Kidney (tissue), 14 donors: Measurements from ENCODE around the gene KNL1. TPM values are rescaled to one million over a fixed set of nuclear protein-coding genes. Genes with fewer than 3 reads are reported as not detected.

Experiments
- DNase-seq, 5 donors: peaks; one replicate each; pipeline ENCODE4 v3.0.0-alpha.2; 2013 to 2020
- FAIRE-seq: peaks from 2 replicates; lab custom pipeline; 2012; peaks lifted over from hg19 to GRCh38; lab: Jason Lieb, UNC
- H3K27ac ChIP-seq, 2 donors: one replicate each; pipeline ENCODE4 v1.7.0; 2013; ENCODE audit warnings: low read depth in 2 of 2, low read length in 2 of 2, inconsistent platforms in 1 of 2
- H3K27me3 ChIP-seq: one replicate; pipeline ENCODE4 v1.7.1; 2013; ENCODE audit warnings: low read length, inconsistent platforms; ENCODE audit not compliant: control insufficient read depth, insufficient read depth
- H3K36me3 ChIP-seq, 3 donors: one replicate each; pipeline versions ENCODE4 v1.7.0 to v1.7.1; 2013; ENCODE audit warnings: low read length in 3 of 3, control low read depth in 1 of 3, inconsistent platforms in 1 of 3; ENCODE audit not compliant: insufficient read depth in 3 of 3, control insufficient read depth in 2 of 3
- H3K4me1 ChIP-seq, 3 donors: one replicate each; pipeline versions ENCODE4 v1.7.0 to v1.7.1; 2013; ENCODE audit warnings: low read length in 3 of 3, inconsistent platforms in 1 of 3, low read depth in 1 of 3; ENCODE audit not compliant: control insufficient read depth in 2 of 3, insufficient read depth in 2 of 3
- H3K4me3 ChIP-seq, 3 donors: one replicate each; pipeline versions ENCODE4 v1.7.0 to v1.8.1; 2013; ENCODE audit warnings: low read length in 3 of 3, control low read depth in 1 of 3, inconsistent platforms in 1 of 3
- H3K9ac ChIP-seq, 3 donors: one replicate each; pipeline versions ENCODE4 v1.7.0 to v1.7.1; 2013; ENCODE audit warnings: low read length in 3 of 3, control low read depth in 1 of 3, inconsistent platforms in 1 of 3
- H3K9me3 ChIP-seq, 3 donors: one replicate each; pipeline versions ENCODE4 v1.7.0 to v1.7.1; 2013; ENCODE audit warnings: low read length in 3 of 3, control low read depth in 1 of 3, inconsistent platforms in 1 of 3; ENCODE audit not compliant: control insufficient read depth in 2 of 3, insufficient read depth in 1 of 3
- CTCF ChIP-seq: IDR thresholded peaks from 3 replicates; pipeline ENCODE4 v1.5.1; 2012; ENCODE audit warnings: mild to moderate bottlenecking, moderate library complexity, borderline replicate concordance; ENCODE audit not compliant: insufficient read depth; ENCODE audit errors: extremely low read depth
- intact Hi-C: fragments of 100-400 bp; cut with DNase I; formaldehyde crosslinking; loops from one replicate; pipeline ENCODE4 v1.11.1; 2022
- polyA plus RNA-seq: library from polyadenylated mRNA; stranded (reverse); fragments of 350-450 nt; fragmentation: Illumina TruSeq; extraction: RNeasy Lipid Tissue Mini Kit (QIAGEN cat#74804); gene quantifications from one replicate; pipeline ENCODE4 v1.2.3, GENCODE V29; 2014; ENCODE audit warnings: low read depth, low replicate concordance; ENCODE audit not compliant: insufficient read depth
- total RNA-seq: library from RNA; stranded (reverse); fragmentation: NEBNext Ultra II Directional; extraction: Animal tissue kit (Norgen Biotek cat#: 25700); gene quantifications from one replicate; pipeline ENCODE4 v1.2.1, GENCODE V29; 2021
- donor health status: control.
- donor health status: control.
- donor health status: control.
- donor health status: control.
- donor health status: control.
- donor health status: DM: yes; HTN: yes; CAD: no.
- donor health status: Normal renal cell carcinoma (clear cell type).

The KNL1 gene
- total and polyA plus RNA-seq, 2 donors from 2014 or later = 1.1 to 2.5 TPM

DNA sequence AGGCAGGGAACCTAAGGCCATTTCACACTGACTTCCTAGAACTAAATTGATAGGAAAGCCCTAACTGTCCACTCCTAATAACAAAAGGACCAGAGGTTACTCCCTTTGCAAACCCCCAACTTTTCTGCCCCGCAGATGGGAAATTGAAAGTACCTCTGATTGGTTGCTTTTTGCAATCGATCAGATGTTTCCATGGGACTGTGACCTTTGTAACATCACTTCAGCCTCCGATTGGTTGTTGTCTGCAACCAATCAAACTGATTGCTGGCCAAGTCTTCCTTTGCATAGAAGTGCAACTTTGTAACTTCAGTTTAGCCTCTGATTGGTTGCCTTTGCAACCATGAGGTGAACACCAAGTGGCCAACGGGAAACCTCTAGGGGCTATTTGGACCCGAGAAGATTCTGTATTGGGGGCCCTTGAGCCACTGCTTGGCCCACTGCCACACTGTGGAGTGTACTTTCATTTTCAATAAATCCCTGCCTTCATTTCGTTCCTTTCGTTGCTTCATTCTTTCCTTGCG lies 11.3 kb upstream of the KNL1 start:
- Histone ChIP-seq H3K4me1 (no peaks in the 10 kb centered on the region), H3K9me3 (no peaks in the 10 kb centered on the region), H3K27me3 (no peaks in the 10 kb centered on the region), H3K4me3 (peak overlapping the region in 2 of 3 donors; percentile 16 to 19), H3K27ac (no peak overlapping the region), H3K36me3 (no peaks in the 10 kb centered on the region), H3K9ac (no peak overlapping the region)
- no peak for TF ChIP-seq CTCF
- FAIRE-seq = no peak
- DNase-seq = no peak
- intact Hi-C loops = no loop called here

GRCh38 chr15:40584191-40584590 lies 9.9 kb upstream of the KNL1 start:
- H3K27me3 ChIP-seq = no peaks in the 10 kb centered on the region
- H3K9me3 ChIP-seq = no peaks in the 10 kb centered on the region
- DNase-seq = no peak
- no peak overlapping the region for H3K9ac ChIP-seq
- H3K27ac ChIP-seq = no peak overlapping the region
- FAIRE-seq = no peak
- no peak overlapping the region for H3K4me3 ChIP-seq
- no peak for TF ChIP-seq CTCF
- no peaks in the 10 kb centered on the region for H3K36me3 ChIP-seq
- intact Hi-C loops = no loop called here
- no peaks in the 10 kb centered on the region for H3K4me1 ChIP-seq

DNA sequence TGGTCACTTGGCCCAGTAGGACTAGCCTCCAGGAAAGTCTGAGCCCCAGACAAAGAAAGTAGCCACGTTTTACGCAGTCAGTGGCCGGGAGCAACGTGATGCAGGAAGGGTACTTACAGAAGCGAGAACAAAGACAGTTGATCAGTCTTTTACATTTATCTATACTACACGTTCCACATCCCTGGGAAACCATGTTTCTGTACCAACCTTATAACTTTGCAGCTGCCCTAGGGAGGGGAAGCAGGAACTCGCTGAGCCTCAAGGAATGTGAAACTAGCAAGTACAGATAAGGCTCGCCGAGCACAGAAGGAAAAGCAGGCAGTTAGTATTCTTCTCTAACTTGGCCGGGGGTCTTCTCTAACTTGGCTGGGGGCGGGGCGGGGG lies 3.4 kb upstream of the KNL1 start:
- no peak for FAIRE-seq
- Histone ChIP-seq H3K27me3 (no peaks in the 10 kb centered on the region), H3K36me3 (no peaks in the 10 kb centered on the region), H3K27ac (no peak overlapping the region), H3K9me3 (no peaks in the 10 kb centered on the region), H3K9ac (no peak overlapping the region), H3K4me1 (no peaks in the 10 kb centered on the region), H3K4me3 (peak overlapping the region in 1 of 3 donors; percentile 18)
- intact Hi-C loops = no loop called here
- peak in 3 of 5 donors; percentile 23 to 65 (median 64) for DNase-seq
- no peak for TF ChIP-seq CTCF

DNA sequence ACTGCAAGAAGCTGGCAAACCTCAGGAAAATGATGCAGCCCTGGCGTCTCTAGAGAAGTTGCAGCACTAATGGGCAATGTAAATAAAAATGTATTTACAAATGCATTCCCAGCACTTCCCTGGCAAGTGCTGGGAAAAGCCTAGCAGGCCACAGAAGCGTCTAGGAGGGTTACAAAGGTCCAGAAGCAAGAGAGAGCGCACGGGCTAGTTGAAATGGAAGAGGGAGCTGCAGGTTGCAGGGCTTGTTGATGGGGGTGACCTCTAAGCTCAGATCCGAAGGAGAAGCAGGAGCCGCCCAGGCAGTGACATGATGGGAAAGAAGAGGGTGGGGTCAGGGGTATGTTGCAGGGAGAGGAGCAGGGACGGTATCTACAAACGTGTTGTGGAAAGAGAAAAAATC lies 2.7 kb upstream of the KNL1 start:
- H3K9me3 ChIP-seq = no peaks in the 10 kb centered on the region
- no peaks in the 10 kb centered on the region for H3K36me3 ChIP-seq
- no peaks in the 10 kb centered on the region for H3K27me3 ChIP-seq
- H3K4me1 ChIP-seq = no peaks in the 10 kb centered on the region
- TF ChIP-seq CTCF = no peak
- H3K4me3 ChIP-seq = no peak overlapping the region
- no peak overlapping the region for H3K27ac ChIP-seq
- intact Hi-C loops = no loop called here
- DNase-seq = peak in 2 of 5 donors; percentile 10 to 11
- no peak for FAIRE-seq
- no peak overlapping the region for H3K9ac ChIP-seq
